IMR-90 (cell line): ENCODE results near the gene PLGRKT. TPM values are rescaled to one million over a fixed set of nuclear protein-coding genes. Genes with fewer than 3 reads are reported as not detected.
A peak's percentile ranks its signal among the peaks of the same experiment; 100 is the strongest.

Experiments used
- ATAC-seq: fragments of 200-7000 bp; cut with Tn5 transposase; 2 replicates; pipeline ENCODE4 v1.9.1; 2020; ENCODE audit warnings: low read depth, mild to moderate bottlenecking, moderate library complexity
- BruUV-seq: library from RNA; stranded (reverse); fragments of 400-500 nt; replicated peaks from 2 replicates; lab custom pipeline; 2021; lab: Mats Ljungman, UMichigan
- CTCF ChIA-PET: fragments of 300-600 bp; formaldehyde crosslinking; extraction: SDS; loops from one replicate; lab custom pipeline; 2021; ENCODE audit warnings: antibody characterized with exemption; lab: Yijun Ruan, JAX
- POLR2A ChIA-PET: fragments of 300-600 bp; sonication (Branson Sonifier 250); formaldehyde crosslinking; loops from one replicate; lab custom pipeline; 2022; ENCODE audit warnings: antibody characterized with exemption; ENCODE audit not compliant: unreplicated experiment; lab: Charles Lee
- DNase-seq: peaks from one replicate; pipeline ENCODE4 v3.0.0; 2013
- H2AFZ ChIP-seq: replicated peaks from 2 replicates; pipeline ENCODE3; 2013; ENCODE audit warnings: low read length, mild to moderate bottlenecking; ENCODE audit not compliant: poor library complexity
- H2AK5ac ChIP-seq: 2 replicates; pipeline ENCODE4 v1.6.1; 2013; ENCODE audit warnings: low read depth, low read length, inconsistent platforms
- H2AK9ac ChIP-seq: replicated peaks from 2 replicates; pipeline ENCODE3; 2013; ENCODE audit warnings: mild to moderate bottlenecking, low read depth, low read length, moderate library complexity; ENCODE audit not compliant: poor library complexity
- H2BK120ac ChIP-seq: 2 replicates; pipeline ENCODE4 v1.6.1; 2013; ENCODE audit warnings: low read depth, low read length, inconsistent platforms
- H2BK15ac ChIP-seq: 3 replicates; pipeline ENCODE4 v1.6.1; 2013; ENCODE audit warnings: low read depth, low read length, inconsistent platforms
- H2BK20ac ChIP-seq: 2 replicates; pipeline ENCODE4 v1.6.1; 2013; ENCODE audit warnings: low read depth, mild to moderate bottlenecking, inconsistent platforms, low read length, moderate library complexity
- H2BK5ac ChIP-seq: 2 replicates; pipeline ENCODE4 v1.6.1; 2013; ENCODE audit warnings: mild to moderate bottlenecking, low read depth, low read length, inconsistent platforms; ENCODE audit not compliant: poor library complexity, severe bottlenecking
- H3K14ac ChIP-seq: replicated peaks from 2 replicates; pipeline ENCODE4 v1.6.1; 2013; ENCODE audit warnings: low read depth, low read length, inconsistent platforms
- H3K18ac ChIP-seq: 2 replicates; pipeline ENCODE4 v1.6.1; 2013; ENCODE audit warnings: low read depth, low read length, control low read depth
- H3K23ac ChIP-seq: 2 replicates; pipeline ENCODE4 v1.6.1; 2013; ENCODE audit warnings: low read depth, low read length, inconsistent platforms
- H3K27ac ChIP-seq: 2 replicates; pipeline ENCODE4 v1.5.1; 2013; ENCODE audit warnings: mild to moderate bottlenecking, control low read depth, low read length; ENCODE audit not compliant: insufficient read depth
- H3K27me3 ChIP-seq: 2 replicates; pipeline ENCODE4 v1.6.1; 2013; ENCODE audit warnings: low read length; ENCODE audit not compliant: control insufficient read depth, insufficient read depth
- H3K36me3 ChIP-seq: 2 replicates; pipeline ENCODE4 v1.6.1; 2013; ENCODE audit warnings: low read length, mixed read lengths; ENCODE audit not compliant: control insufficient read depth, insufficient read depth
- H3K4ac ChIP-seq: 2 replicates; pipeline ENCODE4 v1.6.1; 2013; ENCODE audit warnings: low read depth, low read length, inconsistent platforms
- H3K4me1 ChIP-seq: 2 replicates; pipeline ENCODE4 v1.6.1; 2013; ENCODE audit warnings: low read length, mixed read lengths; ENCODE audit not compliant: control insufficient read depth, insufficient read depth
- H3K4me2 ChIP-seq: 2 replicates; pipeline ENCODE4 v1.6.1; 2013; ENCODE audit warnings: low read depth, mild to moderate bottlenecking, control low read depth, low read length, moderate library complexity
- H3K4me3 ChIP-seq: 2 replicates; pipeline ENCODE4 v1.5.1; 2013; ENCODE audit warnings: low read depth, mild to moderate bottlenecking, control low read depth, low read length, moderate library complexity; ENCODE audit not compliant: insufficient read depth
- H3K56ac ChIP-seq: 2 replicates; pipeline ENCODE4 v1.6.1; 2013; ENCODE audit warnings: low read length, inconsistent platforms; ENCODE audit not compliant: insufficient read depth; ENCODE audit errors: extremely low read depth
- H3K79me1 ChIP-seq, 2 experiments: 2 replicates each; pipeline ENCODE4 v1.6.1; 2013; ENCODE audit warnings: low read length in 2 of 2, inconsistent platforms in 1 of 2, low read depth in 1 of 2
- H3K9ac ChIP-seq: 2 replicates; pipeline ENCODE4 v1.6.1; 2013; ENCODE audit warnings: low read depth, low read length, control low read depth
- H3K9me1 ChIP-seq: 2 replicates; pipeline ENCODE4 v1.6.1; 2013; ENCODE audit warnings: low read length, inconsistent platforms; ENCODE audit not compliant: insufficient read depth
- H3K9me3 ChIP-seq: 2 replicates; pipeline ENCODE4 v1.6.1; 2013; ENCODE audit warnings: low read length; ENCODE audit not compliant: control insufficient read depth, insufficient read depth
- H4K20me1 ChIP-seq: 2 replicates; pipeline ENCODE4 v1.6.1; 2013; ENCODE audit warnings: low read length, inconsistent platforms; ENCODE audit not compliant: insufficient read depth
- H4K5ac ChIP-seq: 2 replicates; pipeline ENCODE4 v1.6.1; 2013; ENCODE audit warnings: mild to moderate bottlenecking, low read depth, low read length, control low read depth
- H4K8ac ChIP-seq, 2 experiments: 2 replicates each; pipeline ENCODE4 v1.6.1; 2013; ENCODE audit warnings: low read depth in 2 of 2, low read length in 2 of 2, control low read depth in 1 of 2, inconsistent platforms in 1 of 2
- H4K91ac ChIP-seq: 2 replicates; pipeline ENCODE4 v1.6.1; 2013; ENCODE audit warnings: low read depth, low read length, inconsistent platforms; ENCODE audit not compliant: insufficient read depth
- BHLHE40 ChIP-seq: fragments of 150-350 bp; IDR thresholded peaks from 2 replicates; pipeline ENCODE4 v1.6.1; 2016; ENCODE audit warnings: mild to moderate bottlenecking, low read depth, low read length
- CEBPB ChIP-seq: IDR thresholded peaks from 2 replicates; pipeline ENCODE4 v1.6.1; 2012; ENCODE audit warnings: low read depth, low read length, improper control_type of control experiment
- CHD1 ChIP-seq: IDR thresholded peaks from 2 replicates; pipeline ENCODE4 v1.6.1; 2012; ENCODE audit warnings: low read depth, low read length, improper control_type of control experiment
- CTCF ChIP-seq: conservative IDR thresholded peaks from 2 replicates; pipeline ENCODE4 v1.5.1; 2012; ENCODE audit warnings: mild to moderate bottlenecking, low read depth, low read length, improper control_type of control experiment
- FOS ChIP-seq: fragments of 150-350 bp; IDR thresholded peaks from 2 replicates; pipeline ENCODE4 v1.6.1; 2016; ENCODE audit warnings: low read depth, low read length
- MAFK ChIP-seq: IDR thresholded peaks from 2 replicates; pipeline ENCODE4 v1.6.1; 2012; ENCODE audit warnings: low read depth, low read length, improper control_type of control experiment
- MAZ ChIP-seq: IDR thresholded peaks from 2 replicates; pipeline ENCODE4 v1.6.1; 2012; ENCODE audit warnings: low read depth, mild to moderate bottlenecking, low read length, improper control_type of control experiment, moderate library complexity, borderline replicate concordance
- MXI1 ChIP-seq: IDR thresholded peaks from 2 replicates; pipeline ENCODE4 v1.6.1; 2012; ENCODE audit warnings: low read depth, mild to moderate bottlenecking, low read length, moderate library complexity, borderline replicate concordance
- NFE2L2 ChIP-seq: fragments of 150-350 bp; IDR thresholded peaks from 2 replicates; pipeline ENCODE4 v1.6.1; 2016; ENCODE audit warnings: low read depth, mild to moderate bottlenecking, low read length
- POLR2A ChIP-seq: IDR thresholded peaks from 2 replicates; pipeline ENCODE4 v1.6.1; 2012; ENCODE audit warnings: mild to moderate bottlenecking, low read depth, low read length
- RAD21 ChIP-seq: IDR thresholded peaks from 2 replicates; pipeline ENCODE4 v1.6.1; 2012; ENCODE audit warnings: low read length, improper control_type of control experiment
- RCOR1 ChIP-seq: IDR thresholded peaks from 2 replicates; pipeline ENCODE4 v1.6.1; 2012; ENCODE audit warnings: mild to moderate bottlenecking, low read length, improper control_type of control experiment; ENCODE audit not compliant: insufficient replicate concordance
- RFX5 ChIP-seq: IDR thresholded peaks from 2 replicates; pipeline ENCODE4 v1.8.0; 2012; ENCODE audit warnings: low read depth, mild to moderate bottlenecking, low read length, moderate library complexity
- SMC3 ChIP-seq: fragments of 150-350 bp; IDR thresholded peaks from 2 replicates; pipeline ENCODE4 v1.6.1; 2016; ENCODE audit warnings: low read depth, mild to moderate bottlenecking, antibody characterized with exemption, low read length, moderate library complexity
- USF2 ChIP-seq: fragments of 150-350 bp; IDR thresholded peaks from 2 replicates; pipeline ENCODE4 v1.6.1; 2017; ENCODE audit warnings: mild to moderate bottlenecking, antibody characterized with exemption, low read length, low read depth
- WGBS, 2 experiments: methylation state at CpG; one replicate each; pipeline versions ENCODE4 v1.1.5 to v1.1.7; 2013; ENCODE audit warnings: missing lambda C conversion rate in 2 of 2; ENCODE audit not compliant: insufficient read length in 1 of 2; ENCODE audit errors: extremely low coverage in 2 of 2; 5-methylcytosine and 5-hydroxymethylcytosine counted together
- dilution Hi-C: fragments of 300-500 bp; cut with HindIII; formaldehyde crosslinking; loops from one replicate; pipeline ENCODE4 v1.14.3; 2018; ENCODE audit warnings: low sequenced_read_pairs; ENCODE audit not compliant: unreplicated experiment
- in situ Hi-C: fragments of 300-500 bp; cut with MboI; formaldehyde crosslinking; loops from 3 replicates; pipeline ENCODE4 v1.14.3; 2019; ENCODE audit warnings: low sequenced_read_pairs, inconsistent platforms, mixed read lengths
- intact Hi-C: fragments of 100-400 bp; cut with micrococcal nuclease; formaldehyde crosslinking; loops from 2 replicates; pipeline ENCODE4 v1.10.0; 2022
- polyA plus RNA-seq, 3 experiments: library from polyadenylated mRNA; depleted of rRNA; stranded (reverse); fragments of >200 nt; gene quantifications; 2 replicates each; pipeline ENCODE4 v1.2.3, GENCODE V29; 2012; ENCODE audit warnings: low replicate concordance in 1 of 3
- total RNA-seq: library from RNA; depleted of rRNA; stranded (reverse); fragments of >200 nt; gene quantifications from 2 replicates; pipeline ENCODE4 v1.2.3, GENCODE V29; 2012
- TF ChIP-seq, protein P1 (sequence below): fragments of 150-350 bp; IDR thresholded peaks from 2 replicates; pipeline ENCODE4 v1.6.1; 2016; ENCODE audit warnings: low read depth, mild to moderate bottlenecking, low read length, moderate library complexity, borderline replicate concordance

PLGRKT gene
- total and polyA plus RNA-seq, 2 of the 4 experiments (the other 2 are of a cell fraction), result 10.8 to 12.7 TPM

- Histone ChIP-seq H3K9me1 (peaks cover 12% of the 10 kb centered on the region), H2BK5ac (no peak overlapping the region), H3K4ac (no peak overlapping the region), H2AK5ac (no peak overlapping the region), H3K4me1 (no peaks in the 10 kb centered on the region), H3K56ac (no peak overlapping the region), H3K27ac (no peak overlapping the region), H4K8ac (no peak overlapping the region), H2BK120ac (no peak overlapping the region), H3K4me2 (no peak overlapping the region), H2BK15ac (no peak overlapping the region), H4K91ac (no peak overlapping the region), H3K14ac (no peak overlapping the region), H3K4me3 (no peak overlapping the region), H3K9me3 (no peaks in the 10 kb centered on the region), H3K9ac (no peak overlapping the region), H3K79me1 (peaks cover 3 to 15% of the 10 kb centered on the region in 2 experiments; a peak in 3 of 4 replicates), H2AK9ac (no peak overlapping the region), H2AFZ (no peak overlapping the region), H3K27me3 (no peaks in the 10 kb centered on the region), H3K36me3 (peaks cover 16% of the 10 kb centered on the region), H3K18ac (no peak overlapping the region), H4K5ac (no peak overlapping the region), H4K20me1 (no peaks in the 10 kb centered on the region), H2BK20ac (no peak overlapping the region), H3K23ac (no peak overlapping the region)
- ATAC-seq, result peak; percentile 68
- TF ChIP-seq MAZ (no peak), FOS (no peak), USF2 (no peak), RCOR1 (no peak), NFE2L2 (no peak), BHLHE40 (no peak), MXI1 (no peak), SMC3 (no peak), POLR2A (no peak), RFX5 (no peak), CHD1 (no peak), CEBPB (no peak), CTCF (no peak), MAFK (no peak), RAD21 (no peak)
- TF ChIP-seq, protein P1, sequence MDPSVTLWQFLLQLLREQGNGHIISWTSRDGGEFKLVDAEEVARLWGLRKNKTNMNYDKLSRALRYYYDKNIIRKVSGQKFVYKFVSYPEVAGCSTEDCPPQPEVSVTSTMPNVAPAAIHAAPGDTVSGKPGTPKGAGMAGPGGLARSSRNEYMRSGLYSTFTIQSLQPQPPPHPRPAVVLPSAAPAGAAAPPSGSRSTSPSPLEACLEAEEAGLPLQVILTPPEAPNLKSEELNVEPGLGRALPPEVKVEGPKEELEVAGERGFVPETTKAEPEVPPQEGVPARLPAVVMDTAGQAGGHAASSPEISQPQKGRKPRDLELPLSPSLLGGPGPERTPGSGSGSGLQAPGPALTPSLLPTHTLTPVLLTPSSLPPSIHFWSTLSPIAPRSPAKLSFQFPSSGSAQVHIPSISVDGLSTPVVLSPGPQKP, result no peak
- TSS peak; percentile 53 for BruUV-seq
- dilution Hi-C loops, result no loop called here
- CTCF ChIA-PET, result no interaction called here
- in situ Hi-C loops, result loop anchor here (25.0 kb wide), 1 partner anchor 243 kb away; no protein-coding TSS in a partner anchor
- intact Hi-C loops, result loop anchor here (1.0 kb wide), 1 partner anchor 10 kb away; no protein-coding TSS in a partner anchor
- POLR2A ChIA-PET, result no interaction called here
- peak; percentile 68 for DNase-seq
- WGBS, 2 experiments, result no CpG with 5 or more reads among the region's 5 CpGs
Measured at GRCh38 chr9:5468850-5469249, 31.1 kb upstream of the PLGRKT start.
